HG03139 (cell line): ENCODE data around the gene RPGR.

Source experiments
- ATAC-seq: cut with Tn5 transposase; IDR thresholded peaks from one replicate; pipeline ENCODE4 v1.9.1; 2021; ENCODE audit not compliant: unreplicated experiment

Gene RPGR, protein sequence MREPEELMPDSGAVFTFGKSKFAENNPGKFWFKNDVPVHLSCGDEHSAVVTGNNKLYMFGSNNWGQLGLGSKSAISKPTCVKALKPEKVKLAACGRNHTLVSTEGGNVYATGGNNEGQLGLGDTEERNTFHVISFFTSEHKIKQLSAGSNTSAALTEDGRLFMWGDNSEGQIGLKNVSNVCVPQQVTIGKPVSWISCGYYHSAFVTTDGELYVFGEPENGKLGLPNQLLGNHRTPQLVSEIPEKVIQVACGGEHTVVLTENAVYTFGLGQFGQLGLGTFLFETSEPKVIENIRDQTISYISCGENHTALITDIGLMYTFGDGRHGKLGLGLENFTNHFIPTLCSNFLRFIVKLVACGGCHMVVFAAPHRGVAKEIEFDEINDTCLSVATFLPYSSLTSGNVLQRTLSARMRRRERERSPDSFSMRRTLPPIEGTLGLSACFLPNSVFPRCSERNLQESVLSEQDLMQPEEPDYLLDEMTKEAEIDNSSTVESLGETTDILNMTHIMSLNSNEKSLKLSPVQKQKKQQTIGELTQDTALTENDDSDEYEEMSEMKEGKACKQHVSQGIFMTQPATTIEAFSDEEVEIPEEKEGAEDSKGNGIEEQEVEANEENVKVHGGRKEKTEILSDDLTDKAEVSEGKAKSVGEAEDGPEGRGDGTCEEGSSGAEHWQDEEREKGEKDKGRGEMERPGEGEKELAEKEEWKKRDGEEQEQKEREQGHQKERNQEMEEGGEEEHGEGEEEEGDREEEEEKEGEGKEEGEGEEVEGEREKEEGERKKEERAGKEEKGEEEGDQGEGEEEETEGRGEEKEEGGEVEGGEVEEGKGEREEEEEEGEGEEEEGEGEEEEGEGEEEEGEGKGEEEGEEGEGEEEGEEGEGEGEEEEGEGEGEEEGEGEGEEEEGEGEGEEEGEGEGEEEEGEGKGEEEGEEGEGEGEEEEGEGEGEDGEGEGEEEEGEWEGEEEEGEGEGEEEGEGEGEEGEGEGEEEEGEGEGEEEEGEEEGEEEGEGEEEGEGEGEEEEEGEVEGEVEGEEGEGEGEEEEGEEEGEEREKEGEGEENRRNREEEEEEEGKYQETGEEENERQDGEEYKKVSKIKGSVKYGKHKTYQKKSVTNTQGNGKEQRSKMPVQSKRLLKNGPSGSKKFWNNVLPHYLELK

GRCh38 chrX:38327007-38327774, at the start of gene RPGR:
RPGR (minus strand) TSS chrX:38327509; CDS start chrX:38327367, 142 bp downstream.
- peak; percentile 95 for ATAC-seq

DNA sequence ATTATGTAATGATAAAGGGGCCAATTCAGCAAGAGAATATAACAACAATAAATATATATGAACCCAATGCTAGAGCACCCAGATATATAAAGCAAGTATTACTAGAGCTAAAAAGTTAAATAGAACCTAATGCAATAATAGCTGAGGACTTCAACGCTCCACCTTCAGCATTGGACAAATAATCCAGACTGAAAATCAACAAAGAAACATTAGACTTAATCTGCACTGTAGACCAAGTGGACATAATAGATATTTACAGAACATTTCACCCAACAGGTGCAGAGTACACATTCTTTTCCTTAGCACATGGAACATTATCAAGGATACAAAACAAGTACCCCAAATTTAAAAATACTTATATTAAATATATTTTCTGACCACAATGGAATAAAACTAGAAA, 49.4 kb upstream of the RPGR start:
- no peak for ATAC-seq

DNA sequence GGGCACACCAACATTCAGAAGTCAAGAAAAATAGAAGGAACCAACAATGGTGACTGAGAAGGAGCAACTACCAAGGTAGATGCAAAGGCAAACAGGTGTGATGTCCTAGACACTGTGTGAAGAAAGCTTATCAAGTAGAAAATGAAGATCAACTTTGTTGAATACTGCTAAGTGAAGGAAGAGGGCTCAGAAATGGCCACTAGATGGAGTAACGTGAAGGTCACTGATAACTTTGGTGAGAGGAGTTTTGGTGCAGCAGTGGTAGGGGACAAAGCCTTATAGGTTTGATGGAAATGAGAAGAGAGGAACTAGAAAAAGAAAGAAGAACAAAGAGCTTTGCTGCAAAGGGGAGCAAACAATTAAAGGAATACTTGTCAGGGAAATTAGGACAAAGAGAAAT, 48.6 kb upstream of the RPGR start:
- no peak for ATAC-seq

GRCh38 chrX:38374431-38374830, 47.1 kb upstream of the RPGR start:
- ATAC-seq: no peak

DNA sequence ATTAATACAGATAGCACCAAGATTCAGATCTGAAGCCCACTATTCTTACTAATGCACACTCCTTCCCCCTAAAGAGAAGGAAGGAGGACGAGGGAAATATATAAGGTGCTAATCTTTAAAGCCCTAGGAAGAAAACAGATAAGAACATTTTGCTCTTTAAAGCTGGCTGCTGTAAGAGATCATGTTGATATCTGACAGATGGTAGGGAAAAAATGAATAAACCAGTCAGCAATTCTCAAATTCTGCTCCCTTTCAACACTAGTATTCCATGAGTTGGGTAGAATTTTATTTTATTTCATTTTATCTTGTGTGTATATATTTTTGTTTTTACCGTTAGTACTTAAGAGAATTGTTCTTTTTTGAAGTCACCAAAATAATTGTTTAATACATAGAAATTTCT, 44.3 kb upstream of the RPGR start:
- ATAC-seq: no peak

DNA sequence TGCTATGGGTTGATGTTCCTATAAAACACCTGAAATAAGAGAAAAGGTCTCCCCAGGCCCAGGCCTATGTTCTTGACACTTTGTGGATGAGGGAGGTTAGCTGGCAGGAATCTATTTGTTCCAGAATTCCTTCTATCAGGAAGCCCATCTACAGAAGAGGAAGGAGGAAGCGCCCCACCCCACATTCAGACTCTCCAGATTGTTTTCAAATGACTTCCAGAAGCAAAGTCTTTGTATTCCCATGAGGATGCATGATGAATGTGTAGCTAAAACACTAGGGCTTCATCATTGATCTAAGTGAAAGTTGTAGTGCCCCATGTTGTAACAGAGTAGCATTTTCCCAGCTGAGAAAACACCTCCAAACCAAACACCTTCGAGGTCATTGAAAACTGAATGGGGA, 41.5 kb upstream of the RPGR start:
- no peak for ATAC-seq

DNA sequence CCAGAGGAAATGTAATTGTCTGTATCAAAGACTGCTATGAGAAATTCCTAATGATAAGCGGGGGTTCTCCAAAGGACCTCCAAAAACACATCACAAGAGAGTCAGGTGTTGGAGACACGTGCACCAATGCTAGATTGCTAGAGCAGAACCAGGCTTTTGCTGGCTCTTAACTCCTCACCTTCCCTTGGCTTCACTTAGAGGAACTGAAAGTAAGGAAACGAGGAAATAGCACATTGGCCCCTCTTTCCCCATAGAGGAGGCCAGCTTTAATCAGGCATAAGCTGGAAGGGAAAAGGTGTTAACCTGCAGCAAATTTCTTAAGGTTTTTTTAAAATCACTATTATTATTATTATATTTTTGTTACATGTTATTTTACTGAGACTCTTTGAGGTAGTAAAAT, 38.6 kb upstream of the RPGR start:
- no peak for ATAC-seq

DNA sequence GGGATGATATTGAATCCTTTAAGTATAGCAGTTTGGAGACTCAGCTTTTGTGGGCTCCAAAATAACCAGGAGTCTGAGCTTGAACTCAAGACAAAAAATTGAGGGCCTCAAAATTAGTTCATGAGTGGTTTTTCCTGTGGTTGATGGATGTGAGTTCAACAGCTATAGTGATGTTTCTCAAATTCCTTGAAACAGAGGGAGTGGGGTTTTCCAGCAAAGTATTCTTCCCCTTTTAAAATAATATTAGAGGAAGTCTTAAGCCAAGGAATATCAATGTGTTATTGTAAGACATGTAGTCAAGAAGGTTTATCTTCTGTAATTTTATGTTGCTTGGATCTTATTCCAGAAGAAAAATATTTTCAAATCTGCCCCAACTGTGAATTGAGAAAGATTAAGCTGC, 35.7 kb upstream of the RPGR start:
- ATAC-seq: no peak

GRCh38 chrX:38357747-38358673, 30.7 kb upstream of the RPGR start:
- ATAC-seq: no peak

- no peak for ATAC-seq
Observed at GRCh38 chrX:38356401-38356800, 29.1 kb upstream of the RPGR start.

DNA sequence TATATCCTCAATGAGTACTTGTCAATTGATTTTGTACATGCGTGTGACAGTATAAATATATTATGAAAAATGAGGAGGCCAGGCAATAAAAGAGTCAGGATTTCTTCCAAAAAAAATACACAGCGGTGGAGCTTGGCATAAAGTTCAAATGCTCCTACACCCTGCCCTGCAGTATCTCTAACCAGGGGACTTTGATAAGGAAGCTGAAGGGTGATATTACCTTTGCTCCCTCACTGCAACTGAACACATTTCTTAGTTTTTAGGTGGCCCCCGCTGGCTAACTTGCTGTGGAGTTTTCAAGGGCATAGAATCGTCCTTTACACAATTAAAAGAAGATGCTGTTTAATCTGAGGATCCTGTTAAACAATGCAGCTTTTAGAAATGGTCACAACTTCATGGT, 25.1 kb upstream of the RPGR start, which contains the start of gene OTC:
Gene OTC, plus strand, starts transcription at position 243 of the 400 bp plus-strand sequence. Its CDS starts 93 bp downstream, at position 336.
- no peak for ATAC-seq

- no peak for ATAC-seq
Observed at GRCh38 chrX:38351346-38351745, 24.0 kb upstream of the RPGR start.

DNA sequence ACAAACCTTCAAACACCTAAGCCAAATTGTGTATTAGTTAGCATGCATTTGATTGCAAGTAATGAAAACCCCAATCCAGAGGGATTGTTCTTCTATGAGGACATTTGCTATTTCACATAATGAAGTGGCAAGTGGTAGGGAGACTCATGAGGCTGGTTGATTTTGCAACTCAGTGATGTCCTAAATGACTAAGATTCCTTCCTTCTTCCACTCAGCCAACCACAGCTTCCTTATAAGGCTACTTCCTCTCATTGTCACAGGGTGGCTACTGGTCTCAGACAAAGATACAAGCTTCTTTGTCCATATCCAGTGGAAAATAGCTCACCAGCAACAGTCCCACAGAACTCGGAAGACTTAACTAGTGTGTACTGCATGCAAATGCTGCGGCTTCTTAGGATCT, 19.8 kb upstream of the RPGR start:
- peak; percentile 70 for ATAC-seq

DNA sequence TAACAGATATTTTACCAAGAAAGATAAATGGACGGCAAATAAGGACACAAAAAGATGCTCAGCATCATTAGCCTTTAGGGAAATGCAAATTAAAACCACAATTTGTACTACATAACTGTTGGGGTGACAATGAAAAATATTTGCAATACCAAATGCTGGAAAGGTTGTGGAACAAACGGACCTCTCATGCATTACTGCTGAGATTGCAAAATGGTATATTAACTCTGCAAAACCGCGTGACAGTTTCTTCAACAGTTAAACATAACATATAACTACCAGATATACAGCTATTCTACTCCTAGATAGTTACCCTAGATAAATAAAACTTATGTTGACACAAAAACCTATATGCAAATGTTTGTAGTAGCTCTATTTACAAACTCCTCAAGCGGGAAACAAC, 18.8 kb upstream of the RPGR start:
- no peak for ATAC-seq

- no peak for ATAC-seq
Observed at GRCh38 chrX:38342853-38343778, 15.8 kb upstream of the RPGR start.

DNA sequence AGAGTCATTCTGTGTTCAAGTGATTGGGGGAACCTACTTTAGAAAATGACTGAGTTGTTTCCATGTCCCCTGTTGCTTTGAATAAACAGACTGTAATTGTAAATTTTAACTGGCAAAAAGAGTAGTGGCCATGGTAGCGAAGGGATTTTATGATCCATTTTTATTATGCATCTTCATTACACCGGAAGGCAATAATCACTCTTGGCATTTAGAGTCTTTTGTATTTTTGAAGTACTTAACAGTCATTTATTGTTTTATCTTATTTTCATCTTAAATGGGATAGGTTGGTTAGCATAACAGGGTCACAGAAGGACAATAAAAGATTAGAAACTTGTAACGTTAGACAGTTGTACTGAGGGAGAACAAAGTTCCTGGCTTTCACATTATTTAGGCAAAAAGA, 14.1 kb upstream of the RPGR start:
- ATAC-seq: no peak

DNA sequence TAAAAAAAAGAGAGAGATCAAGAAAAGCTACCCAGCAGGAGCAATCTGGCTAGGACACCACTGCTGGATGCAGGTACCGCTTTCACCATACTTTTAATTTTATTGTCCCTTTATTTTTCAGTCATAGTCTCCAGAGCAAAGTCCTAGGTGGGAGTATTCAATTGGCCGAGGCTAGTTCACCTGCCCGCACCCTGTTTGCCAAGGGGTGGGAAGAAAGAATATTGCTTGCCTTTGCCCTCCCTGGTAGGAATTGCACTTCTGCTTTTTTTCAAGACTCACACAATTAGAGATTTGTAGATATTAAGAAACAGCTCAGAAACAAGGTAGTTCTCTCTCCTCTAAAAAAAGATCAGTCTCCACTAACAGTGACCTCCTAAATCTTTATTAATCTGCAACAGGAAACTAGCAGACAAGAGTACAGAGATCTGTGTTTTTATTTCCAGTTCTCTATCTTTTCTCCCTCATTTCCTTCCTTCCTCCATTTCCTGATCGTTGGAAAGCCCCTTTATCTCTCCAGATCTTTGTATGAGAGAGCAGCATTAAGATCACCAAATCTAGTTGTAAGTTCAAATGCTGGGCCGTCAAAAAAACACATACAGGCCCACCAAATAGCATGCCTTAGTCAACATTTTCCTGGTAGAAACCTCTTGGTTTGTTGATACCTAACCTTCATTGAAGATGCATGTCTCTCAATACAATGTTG, 9.4 kb upstream of the RPGR start:
- ATAC-seq: no peak

DNA sequence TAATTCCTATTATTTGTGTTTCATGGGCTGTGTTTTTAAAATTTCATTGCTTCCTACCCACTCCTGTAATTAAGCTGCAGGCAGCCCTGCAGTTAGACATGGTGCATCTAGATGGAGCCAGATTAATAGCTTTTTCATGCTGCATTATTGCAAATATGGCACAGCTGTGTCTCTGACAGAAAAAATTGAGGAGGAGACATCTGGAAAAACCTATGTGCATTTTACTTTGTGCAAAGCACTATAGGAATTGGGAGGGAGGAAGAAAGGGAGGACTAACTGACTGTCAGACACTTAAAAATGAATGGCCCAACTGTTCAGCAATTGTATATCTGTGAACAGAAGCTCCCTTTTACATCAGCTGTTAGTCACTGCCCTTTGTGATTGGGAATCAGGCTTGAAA, 8.1 kb upstream of the RPGR start:
- no peak for ATAC-seq
